HepG2 (cell line): ENCODE data around the gene TLK1. TPM values are rescaled to one million over a fixed set of nuclear protein-coding genes. Genes with fewer than 3 reads are reported as not detected.

ENCODE experiments used
- BCL6 ChIP-seq: IDR thresholded peaks from 2 replicates; pipeline ENCODE4 v1.6.1; 2016; ENCODE audit warnings: missing genetic modification reagents, missing compliant biosample characterization
- CEBPG ChIP-seq: IDR thresholded peaks from 2 replicates; pipeline ENCODE4 v1.6.1; 2016
- CREB1 ChIP-seq, 2 experiments: fragments of 450-650 bp in 1 of 2; IDR thresholded peaks; 2 replicates each; pipeline ENCODE4 v1.6.1; 2016 to 2017; ENCODE audit warnings: control low read depth in 1 of 2, mild to moderate bottlenecking in 1 of 2, missing compliant biosample characterization in 1 of 2, missing genetic modification characterization in 1 of 2
- EP300 ChIP-seq, 3 experiments: sonication (generic) in 1 of 3; formaldehyde crosslinking in 1 of 3; IDR thresholded peaks; 2 replicates each; pipeline versions ENCODE4 v1.5.1 to v1.6.1; 2011 to 2020; ENCODE audit warnings: low read depth in 2 of 3, low read length in 2 of 3, borderline replicate concordance in 1 of 3, improper control_type of control experiment in 1 of 3, mild to moderate bottlenecking in 1 of 3, missing genetic modification reagents in 1 of 3, moderate library complexity in 1 of 3
- FOXA1 ChIP-seq, 2 experiments: fragments of 450-650 bp in 1 of 2; sonication (generic) in 1 of 2; formaldehyde crosslinking in 1 of 2; IDR thresholded peaks; 2 replicates each; pipeline versions ENCODE4 v1.4.0 to v1.6.1; 2016 to 2020; ENCODE audit warnings: missing genetic modification reagents in 1 of 2
- FOXO1 ChIP-seq: sonication (generic); formaldehyde crosslinking; IDR thresholded peaks from 2 replicates; pipeline ENCODE4 v1.4.0; 2020; ENCODE audit warnings: missing genetic modification reagents
- HDAC2 ChIP-seq: sonication (generic); formaldehyde crosslinking; IDR thresholded peaks from 2 replicates; pipeline ENCODE4 v1.4.0; 2020; ENCODE audit warnings: missing genetic modification reagents
- HNF4A ChIP-seq: sonication (generic); formaldehyde crosslinking; IDR thresholded peaks from 2 replicates; pipeline ENCODE4 v1.4.0; 2020; ENCODE audit warnings: missing genetic modification reagents
- HOMEZ ChIP-seq: IDR thresholded peaks from 2 replicates; pipeline ENCODE4 v1.6.1; 2016; ENCODE audit warnings: low read depth
- IRF2 ChIP-seq: IDR thresholded peaks from 2 replicates; pipeline ENCODE4 v1.6.1; 2018; ENCODE audit warnings: missing genetic modification reagents, missing compliant biosample characterization
- KLF16 ChIP-seq, 2 experiments: sonication (generic) in 1 of 2; formaldehyde crosslinking in 1 of 2; IDR thresholded peaks; 2 replicates each; pipeline versions ENCODE4 v1.6.1 to v1.8.0; 2016 to 2023; ENCODE audit warnings: missing genetic modification reagents in 2 of 2, missing compliant biosample characterization in 1 of 2
- KMT2B ChIP-seq: IDR thresholded peaks from 2 replicates; pipeline ENCODE4 v1.6.1; 2016; ENCODE audit warnings: missing genetic modification reagents, missing compliant biosample characterization
- NR2F6 ChIP-seq, 2 experiments: IDR thresholded peaks; 2 replicates each; pipeline ENCODE4 v1.6.1; 2016; ENCODE audit warnings: antibody characterized with exemption in 1 of 2, mild to moderate bottlenecking in 1 of 2
- RCOR2 ChIP-seq: IDR thresholded peaks from 2 replicates; pipeline ENCODE4 v1.6.1; 2016; ENCODE audit warnings: missing biosample characterization, missing genetic modification reagents
- SIX1 ChIP-seq: sonication (generic); formaldehyde crosslinking; IDR thresholded peaks from 2 replicates; pipeline ENCODE4 v1.4.0; 2020; ENCODE audit warnings: missing genetic modification reagents, borderline replicate concordance
- TOE1 ChIP-seq: sonication (generic); formaldehyde crosslinking; IDR thresholded peaks from 2 replicates; pipeline ENCODE4 v1.4.0; 2020; ENCODE audit warnings: mild to moderate bottlenecking, missing genetic modification reagents
- XBP1 ChIP-seq: sonication (generic); formaldehyde crosslinking; IDR thresholded peaks from 2 replicates; pipeline ENCODE4 v1.5.0; 2020; ENCODE audit warnings: missing genetic modification reagents
- ZNF281 ChIP-seq: sonication (generic); formaldehyde crosslinking; IDR thresholded peaks from 2 replicates; pipeline ENCODE4 v1.4.0; 2020; ENCODE audit warnings: missing genetic modification reagents, borderline replicate concordance
- ZNF354B ChIP-seq: sonication (generic); formaldehyde crosslinking; IDR thresholded peaks from 2 replicates; pipeline ENCODE4 v1.8.0; 2022; ENCODE audit warnings: mild to moderate bottlenecking, missing genetic modification reagents
- ZNF609 ChIP-seq: sonication (generic); formaldehyde crosslinking; IDR thresholded peaks from 2 replicates; pipeline ENCODE4 v1.4.0; 2020; ENCODE audit warnings: mild to moderate bottlenecking, missing genetic modification reagents, borderline replicate concordance
- polyA plus RNA-seq, 8 experiments: library from polyadenylated mRNA; depleted of rRNA in 3 of 8; stranded (reverse) in 7 of 8; unstranded in 1 of 8; fragments of >200 nt; fragmentation: Illumina TruSeq in 4 of 8; extraction: Trizol in 4 of 8; gene quantifications; 2 replicates each; pipeline versions ENCODE4 v1.2.1 to v1.2.3, GENCODE V29; 2011 to 2016; ENCODE audit warnings: low read depth in 4 of 8, missing spikeins in 1 of 8, mixed read lengths in 1 of 8; ENCODE audit not compliant: insufficient read depth in 1 of 8
- total RNA-seq, 5 experiments: library from RNA; depleted of rRNA; stranded (reverse); fragments of >200 nt; fragmentation: Illumina TruSeq; extraction: Trizol; gene quantifications; 2 replicates each; pipeline ENCODE4 v1.2.3, GENCODE V29; 2016; ENCODE audit warnings: low read depth in 1 of 5

TLK1 gene
- total and polyA plus RNA-seq, 2 of the 13 experiments (the other 11 are each of a cell fraction or from before 2014, with no cell fraction given) = 16.8 to 28.7 TPM

- TF ChIP-seq ZNF609 (CRISPR knock-in tag) (no peak), EP300 (IDR thresholded peaks at IDR 0.05; ENCODE audit: low read depth in 2 of 2, low read length in 2 of 2) (peak in 1 of 2 experiments; percentile 87; a peak in 2 of 4 replicates), EP300 (CRISPR knock-in tag; IDR thresholded peaks at IDR 0.05; ENCODE audit: borderline replicate concordance) (no peak), ZNF281 (peak; percentile 94), CREB1 (IDR thresholded peaks at IDR 0.05) (no peak), CREB1 (CRISPR knock-in tag; IDR thresholded peaks at IDR 0.05) (peak; percentile 26; the same call in 1 of the 2 replicates), IRF2 (CRISPR knock-in tag) (peak; percentile 30; the same call in 1 of the 2 replicates), CEBPG (CRISPR knock-in tag) (peak; percentile 75), NR2F6 (IDR thresholded peaks at IDR 0.05) (no peak), NR2F6 (CRISPR knock-in tag; IDR thresholded peaks at IDR 0.05) (0 out of 2 replicates have a peak, but pooled peaks have one; percentile 10), SIX1 (CRISPR knock-in tag) (peak; percentile 94), BCL6 (peak; percentile 63), RCOR2 (peak; percentile 17; the same call in 1 of the 2 replicates), TOE1 (0 out of 2 replicates have a peak, but pooled peaks have one; percentile 44), FOXA1 (IDR thresholded peaks at IDR 0.05) (0 out of 2 replicates have a peak, but pooled peaks have one; percentile 38), FOXA1 (CRISPR knock-in tag; IDR thresholded peaks at IDR 0.05) (peak; percentile 44; the same call in 1 of the 2 replicates), HNF4A (CRISPR knock-in tag) (peak; percentile 50; the same call in 1 of the 2 replicates), KMT2B (CRISPR knock-in tag) (0 out of 2 replicates have a peak, but pooled peaks have one; percentile 26), ZNF354B (no peak), HDAC2 (CRISPR knock-in tag) (0 out of 2 replicates have a peak, but pooled peaks have one; percentile 32), KLF16 (CRISPR knock-in tag; IDR thresholded peaks at IDR 0.05) (0 out of 4 replicates have a peak, but pooled peaks of 1 of the 2 experiments have one; percentile 58), HOMEZ (CRISPR knock-in tag) (peak; percentile 52; the same call in 1 of the 2 replicates), XBP1 (CRISPR knock-in tag) (no peak), FOXO1 (CRISPR knock-in tag) (peak; percentile 35; the same call in 1 of the 2 replicates)
Observed at GRCh38 chr2:171167352-171167997, 6.8 kb upstream of the TLK1 start (continued).
